GM21529 (cell line): ENCODE measurements around the gene CDC14A.
A peak's percentile ranks its signal among the peaks of the same experiment; 100 is the strongest.
"Not testable (repeated sequence)": the region's sequence is repeated elsewhere in the genome, so short reads cannot be mapped to it uniquely, and the experiment has no call there.

Experiments used
- ATAC-seq: cut with Tn5 transposase; IDR thresholded peaks from one replicate; pipeline ENCODE4 v1.9.1; 2021; ENCODE audit not compliant: unreplicated experiment

CDC14A gene

GRCh38 chr1:100335436-100335835 is 16.9 kb upstream of the CDC14A start:
- no peak for ATAC-seq

- not testable (repeated sequence) for ATAC-seq
These were observed 14.4 kb upstream of the CDC14A start for GRCh38 chr1:100337878-100338277.

- ATAC-seq = not testable (repeated sequence)
These were observed 12.6 kb upstream of the CDC14A start for GRCh38 chr1:100339735-100340134.

- ATAC-seq = no peak
These were observed 11.8 kb upstream of the CDC14A start for GRCh38 chr1:100340494-100340893.

GRCh38 chr1:100342348-100342747 is 10.0 kb upstream of the CDC14A start:
- no peak for ATAC-seq

- ATAC-seq = no peak
These were observed 8.4 kb upstream of the CDC14A start for GRCh38 chr1:100343897-100344296.

- ATAC-seq = no peak
These were observed 7.5 kb upstream of the CDC14A start for GRCh38 chr1:100344774-100345173.

- no peak for ATAC-seq
These were observed 5.9 kb upstream of the CDC14A start for GRCh38 chr1:100346387-100346786.

- no peak for ATAC-seq
These were observed 5.0 kb upstream of the CDC14A start for GRCh38 chr1:100347009-100347966.

GRCh38 chr1:100348549-100349144 is 3.7 kb upstream of the CDC14A start:
- ATAC-seq = no peak

GRCh38 chr1:100349246-100349645 is 3.1 kb upstream of the CDC14A start:
- ATAC-seq = no peak

GRCh38 chr1:100350787-100351094 is 1.6 kb upstream of the CDC14A start:
- no peak for ATAC-seq

GRCh38 chr1:100351095-100351887 is 1.0 kb upstream of the CDC14A start:
- ATAC-seq = peak; percentile 60

GRCh38 chr1:100353071-100353801 is 930 bp downstream of the CDC14A start:
- peak; percentile 30 for ATAC-seq

GRCh38 chr1:100353988-100354387 is 1.7 kb downstream of the CDC14A start:
- ATAC-seq = no peak

GRCh38 chr1:100354971-100355394 is 2.7 kb downstream of the CDC14A start:
- ATAC-seq = no peak

- no peak for ATAC-seq
These were observed 5.9 kb downstream of the CDC14A start for GRCh38 chr1:100358210-100358609.

GRCh38 chr1:100359139-100359538 is 6.8 kb downstream of the CDC14A start:
- no peak for ATAC-seq

GRCh38 chr1:100360790-100361510 is 8.6 kb downstream of the CDC14A start:
- ATAC-seq = no peak

- no peak for ATAC-seq
These were observed 9.3 kb downstream of the CDC14A start for GRCh38 chr1:100361511-100362089.
